ENCODE data around the gene BCAN.

DNA sequence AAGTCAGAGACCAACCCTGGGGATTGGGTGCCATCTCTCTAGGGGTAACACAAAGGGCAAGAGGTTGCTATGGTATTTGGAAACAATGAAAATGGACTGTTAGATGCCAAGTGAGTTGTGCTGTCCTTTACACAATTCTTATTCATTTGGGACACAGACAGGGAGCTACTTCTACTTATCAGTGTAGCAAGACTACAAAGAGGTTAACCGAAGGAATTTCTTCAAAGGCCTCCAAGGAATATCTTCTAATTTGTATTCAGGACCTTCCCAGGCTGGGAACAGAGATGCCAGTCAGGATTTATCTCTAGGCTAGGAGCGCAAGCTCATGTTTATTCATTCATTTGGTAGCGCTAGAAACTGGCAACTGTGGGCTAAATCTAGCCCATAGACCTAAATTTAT lies 47.7 kb upstream of the BCAN start:
- TF ChIP-seq, protein P1, sequence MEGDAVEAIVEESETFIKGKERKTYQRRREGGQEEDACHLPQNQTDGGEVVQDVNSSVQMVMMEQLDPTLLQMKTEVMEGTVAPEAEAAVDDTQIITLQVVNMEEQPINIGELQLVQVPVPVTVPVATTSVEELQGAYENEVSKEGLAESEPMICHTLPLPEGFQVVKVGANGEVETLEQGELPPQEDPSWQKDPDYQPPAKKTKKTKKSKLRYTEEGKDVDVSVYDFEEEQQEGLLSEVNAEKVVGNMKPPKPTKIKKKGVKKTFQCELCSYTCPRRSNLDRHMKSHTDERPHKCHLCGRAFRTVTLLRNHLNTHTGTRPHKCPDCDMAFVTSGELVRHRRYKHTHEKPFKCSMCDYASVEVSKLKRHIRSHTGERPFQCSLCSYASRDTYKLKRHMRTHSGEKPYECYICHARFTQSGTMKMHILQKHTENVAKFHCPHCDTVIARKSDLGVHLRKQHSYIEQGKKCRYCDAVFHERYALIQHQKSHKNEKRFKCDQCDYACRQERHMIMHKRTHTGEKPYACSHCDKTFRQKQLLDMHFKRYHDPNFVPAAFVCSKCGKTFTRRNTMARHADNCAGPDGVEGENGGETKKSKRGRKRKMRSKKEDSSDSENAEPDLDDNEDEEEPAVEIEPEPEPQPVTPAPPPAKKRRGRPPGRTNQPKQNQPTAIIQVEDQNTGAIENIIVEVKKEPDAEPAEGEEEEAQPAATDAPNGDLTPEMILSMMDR (IDR thresholded peaks at IDR 0.05): no peak
- TF ChIP-seq POLR2A (IDR thresholded peaks at IDR 0.05): no peak
